ENCODE results near the gene ZMYM4. TPM values are rescaled to one million over a fixed set of nuclear protein-coding genes. Genes with fewer than 3 reads are reported as not detected.

ZMYM4 gene
- total RNA-seq, 1 donor from 2014 or later = 65.9 TPM

DNA sequence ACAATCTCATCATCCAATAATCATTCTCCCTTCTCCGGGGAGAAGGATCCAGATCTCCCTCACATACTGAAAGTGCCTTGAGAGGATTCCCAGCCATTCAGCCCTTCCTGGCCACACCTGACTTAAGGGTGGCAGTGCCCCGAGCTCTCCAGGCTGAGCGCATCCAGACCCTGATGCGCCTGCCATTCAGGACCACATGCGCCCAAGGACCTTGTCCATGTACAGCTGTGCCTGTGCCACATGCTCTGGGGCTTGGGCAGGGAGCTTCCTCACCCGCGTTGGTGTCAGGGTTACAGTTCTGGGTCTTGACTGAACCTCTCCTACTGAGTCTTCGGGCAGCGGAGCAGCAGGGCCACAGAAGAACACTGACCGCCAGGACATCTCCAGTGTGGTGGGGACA is 167.6 kb downstream of the ZMYM4 start:
- peaks cover 44% of the 10 kb centered on the region for H3K36me3 Mint-ChIP-seq (ENCODE audit: unreplicated experiment)
- H3K4me3 Mint-ChIP-seq (ENCODE audit: unreplicated experiment) = no peak overlapping the region
- H3K27ac Mint-ChIP-seq (ENCODE audit: unreplicated experiment) = no peak overlapping the region
- TF ChIP-seq, protein P1, sequence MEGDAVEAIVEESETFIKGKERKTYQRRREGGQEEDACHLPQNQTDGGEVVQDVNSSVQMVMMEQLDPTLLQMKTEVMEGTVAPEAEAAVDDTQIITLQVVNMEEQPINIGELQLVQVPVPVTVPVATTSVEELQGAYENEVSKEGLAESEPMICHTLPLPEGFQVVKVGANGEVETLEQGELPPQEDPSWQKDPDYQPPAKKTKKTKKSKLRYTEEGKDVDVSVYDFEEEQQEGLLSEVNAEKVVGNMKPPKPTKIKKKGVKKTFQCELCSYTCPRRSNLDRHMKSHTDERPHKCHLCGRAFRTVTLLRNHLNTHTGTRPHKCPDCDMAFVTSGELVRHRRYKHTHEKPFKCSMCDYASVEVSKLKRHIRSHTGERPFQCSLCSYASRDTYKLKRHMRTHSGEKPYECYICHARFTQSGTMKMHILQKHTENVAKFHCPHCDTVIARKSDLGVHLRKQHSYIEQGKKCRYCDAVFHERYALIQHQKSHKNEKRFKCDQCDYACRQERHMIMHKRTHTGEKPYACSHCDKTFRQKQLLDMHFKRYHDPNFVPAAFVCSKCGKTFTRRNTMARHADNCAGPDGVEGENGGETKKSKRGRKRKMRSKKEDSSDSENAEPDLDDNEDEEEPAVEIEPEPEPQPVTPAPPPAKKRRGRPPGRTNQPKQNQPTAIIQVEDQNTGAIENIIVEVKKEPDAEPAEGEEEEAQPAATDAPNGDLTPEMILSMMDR (IDR thresholded peaks at IDR 0.05) = no peak
- H3K27me3 Mint-ChIP-seq (ENCODE audit: unreplicated experiment) = no peaks in the 10 kb centered on the region
- no peaks in the 10 kb centered on the region for H3K4me1 Mint-ChIP-seq (ENCODE audit: unreplicated experiment)
- no peaks in the 10 kb centered on the region for H3K9me3 Mint-ChIP-seq (ENCODE audit: unreplicated experiment)
- peak; percentile 76 for DNase-seq (ENCODE audit: extremely low spot score, unreplicated experiment)

DNA sequence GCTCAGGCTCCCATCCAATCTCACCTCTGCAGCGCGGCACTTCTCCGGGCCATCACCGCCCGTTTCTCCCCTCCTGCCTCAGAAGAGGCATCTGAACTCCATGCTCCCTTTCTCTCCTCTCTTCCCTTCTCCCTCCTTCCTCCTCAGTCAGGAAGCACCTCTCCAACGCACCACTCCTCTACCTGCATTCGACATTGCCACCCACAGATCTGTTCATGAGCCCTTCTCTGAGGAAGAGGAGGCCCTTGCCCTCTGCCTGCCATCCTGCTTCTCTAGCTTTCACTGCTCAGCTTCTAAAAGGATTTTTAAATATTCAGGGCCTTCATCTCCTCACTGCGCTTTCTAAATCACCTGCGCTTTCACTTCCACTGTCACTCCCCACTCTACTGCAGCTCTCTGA is 168.7 kb downstream of the ZMYM4 start:
- DNase-seq (ENCODE audit: extremely low spot score, unreplicated experiment) = peak; percentile 49
- TF ChIP-seq, protein P1 (IDR thresholded peaks at IDR 0.05) = no peak
- Mint-ChIP-seq H3K4me3 (ENCODE audit: unreplicated experiment) (no peak overlapping the region), H3K27me3 (ENCODE audit: unreplicated experiment) (no peaks in the 10 kb centered on the region), H3K4me1 (ENCODE audit: unreplicated experiment) (no peaks in the 10 kb centered on the region), H3K36me3 (ENCODE audit: unreplicated experiment) (peaks cover 41% of the 10 kb centered on the region), H3K9me3 (ENCODE audit: unreplicated experiment) (no peaks in the 10 kb centered on the region), H3K27ac (ENCODE audit: unreplicated experiment) (no peak overlapping the region)

DNA sequence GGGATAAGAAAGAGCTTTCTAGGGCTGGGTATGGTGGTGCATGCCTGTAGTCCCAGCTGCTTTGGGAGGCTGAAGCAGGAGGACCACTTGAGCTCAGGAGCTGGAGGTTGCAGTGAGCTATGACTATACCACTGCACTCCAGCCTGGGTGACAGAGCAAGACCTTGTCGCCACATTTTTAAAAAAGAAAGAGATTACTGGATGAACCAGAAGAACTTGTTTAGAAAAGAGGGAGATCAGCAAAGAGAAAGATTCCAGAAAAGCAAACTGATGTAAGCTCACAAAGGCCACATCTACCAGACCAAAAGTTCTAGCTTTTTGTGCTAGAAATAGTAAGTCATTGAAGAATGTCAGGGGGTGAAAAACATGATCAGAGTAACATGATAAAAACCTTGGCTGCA is 171.1 kb downstream of the ZMYM4 start:
- Mint-ChIP-seq H3K36me3 (ENCODE audit: unreplicated experiment) (peaks cover 43% of the 10 kb centered on the region), H3K27ac (ENCODE audit: unreplicated experiment) (no peak overlapping the region), H3K9me3 (ENCODE audit: unreplicated experiment) (no peaks in the 10 kb centered on the region), H3K4me1 (ENCODE audit: unreplicated experiment) (no peaks in the 10 kb centered on the region), H3K27me3 (ENCODE audit: unreplicated experiment) (no peaks in the 10 kb centered on the region), H3K4me3 (ENCODE audit: unreplicated experiment) (no peak overlapping the region)
- TF ChIP-seq, protein P1 (IDR thresholded peaks at IDR 0.05) = no peak
- DNase-seq (ENCODE audit: extremely low spot score, unreplicated experiment) = no peak

DNA sequence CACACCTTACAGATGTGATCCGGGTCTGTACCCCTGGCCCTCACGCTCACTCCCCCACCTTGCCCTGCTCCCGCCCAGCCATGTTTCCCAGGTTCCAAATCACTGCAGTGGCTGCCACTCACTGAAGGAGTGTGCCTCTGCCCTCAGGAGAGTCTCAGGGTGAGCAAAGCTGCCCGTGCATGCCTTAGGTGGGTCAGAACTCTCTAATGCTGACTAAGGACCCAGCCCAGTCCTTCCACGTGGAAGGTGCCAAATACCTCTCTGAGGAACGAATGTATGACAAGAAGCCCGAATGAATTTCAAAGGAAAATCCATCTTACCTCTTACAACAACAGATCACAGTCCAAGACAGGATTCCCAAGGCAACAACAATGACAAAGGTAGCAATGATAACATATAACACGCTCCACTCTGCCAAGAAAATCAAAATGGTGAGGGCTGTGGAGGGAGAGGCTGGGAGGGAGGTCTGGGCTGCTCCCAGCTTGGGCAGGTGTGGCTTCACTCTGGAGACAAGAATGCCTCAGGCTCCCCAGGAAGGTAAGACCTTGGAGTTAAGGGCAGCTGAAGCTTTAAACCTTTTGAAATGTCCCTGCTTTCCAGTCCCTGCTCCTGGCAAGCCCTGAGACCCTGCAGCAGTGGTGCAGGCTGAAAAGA is 173.5 kb downstream of the ZMYM4 start:
- Mint-ChIP-seq H3K4me3 (ENCODE audit: unreplicated experiment) (no peak overlapping the region), H3K9me3 (ENCODE audit: unreplicated experiment) (no peaks in the 10 kb centered on the region), H3K27ac (ENCODE audit: unreplicated experiment) (no peak overlapping the region), H3K4me1 (ENCODE audit: unreplicated experiment) (no peaks in the 10 kb centered on the region), H3K36me3 (ENCODE audit: unreplicated experiment) (peaks cover 32% of the 10 kb centered on the region), H3K27me3 (ENCODE audit: unreplicated experiment) (no peaks in the 10 kb centered on the region)
- TF ChIP-seq, protein P1 (IDR thresholded peaks at IDR 0.05) = no peak
- DNase-seq (ENCODE audit: extremely low spot score, unreplicated experiment) = peak; percentile 78

DNA sequence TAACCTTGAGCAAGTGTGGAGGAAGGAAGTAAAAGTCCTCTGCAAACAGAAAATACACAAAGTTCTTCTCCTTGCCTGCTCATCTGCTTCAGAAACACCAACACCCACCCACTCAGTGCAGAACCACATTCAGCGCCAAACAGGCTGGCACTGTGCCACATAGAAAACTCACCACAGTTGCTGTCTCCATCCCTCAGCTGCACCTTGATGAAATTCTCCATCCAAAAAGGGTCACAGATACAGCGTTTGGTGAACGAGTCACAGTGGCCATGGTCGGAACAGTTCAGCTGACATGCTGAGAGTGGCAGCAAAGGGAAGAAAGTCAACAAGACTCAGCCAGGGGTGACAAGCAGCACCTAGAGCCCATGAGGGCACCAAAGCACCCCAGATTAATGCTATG is 174.2 kb downstream of the ZMYM4 start:
- TF ChIP-seq, protein P1 (IDR thresholded peaks at IDR 0.05) = no peak
- no peaks in the 10 kb centered on the region for H3K9me3 Mint-ChIP-seq (ENCODE audit: unreplicated experiment)
- H3K4me3 Mint-ChIP-seq (ENCODE audit: unreplicated experiment) = no peak overlapping the region
- peak; percentile 63 for DNase-seq (ENCODE audit: extremely low spot score, unreplicated experiment)
- H3K36me3 Mint-ChIP-seq (ENCODE audit: unreplicated experiment) = peaks cover 31% of the 10 kb centered on the region
- H3K27me3 Mint-ChIP-seq (ENCODE audit: unreplicated experiment) = no peaks in the 10 kb centered on the region
- H3K27ac Mint-ChIP-seq (ENCODE audit: unreplicated experiment) = no peak overlapping the region
- no peaks in the 10 kb centered on the region for H3K4me1 Mint-ChIP-seq (ENCODE audit: unreplicated experiment)
